NT2/D1 (cell line): Measurements from ENCODE around the gene RTN4.

Source experiments
- DNase-seq: peaks from one replicate; pipeline ENCODE4 v3.0.0-alpha.2; 2011; ENCODE audit warnings: low read depth, low spot score
- H3K27me3 ChIP-seq: 2 replicates; pipeline ENCODE4 v1.6.0; 2011; ENCODE audit warnings: mild to moderate bottlenecking; ENCODE audit not compliant: insufficient read length, insufficient read depth
- H3K36me3 ChIP-seq: 2 replicates; pipeline ENCODE4 v1.6.1; 2011; ENCODE audit warnings: mild to moderate bottlenecking, low read length, mixed read lengths; ENCODE audit not compliant: insufficient read depth, insufficient read length
- H3K4me1 ChIP-seq: 2 replicates; pipeline ENCODE4 v1.5.1; 2011; ENCODE audit not compliant: insufficient read depth, insufficient read length
- H3K4me3 ChIP-seq: 2 replicates; pipeline ENCODE4 v1.5.1; 2011; ENCODE audit warnings: low read depth; ENCODE audit not compliant: insufficient read length
- H3K9ac ChIP-seq: 2 replicates; pipeline ENCODE4 v1.6.0; 2011; ENCODE audit warnings: low read depth; ENCODE audit not compliant: insufficient read length
- H3K9me3 ChIP-seq: 2 replicates; pipeline ENCODE4 v1.5.1; 2011; ENCODE audit warnings: mild to moderate bottlenecking, low read length; ENCODE audit not compliant: insufficient read depth
- SUZ12 ChIP-seq: IDR thresholded peaks from 2 replicates; pipeline ENCODE4 v1.6.1; 2011; ENCODE audit not compliant: insufficient read length, insufficient read depth; ENCODE audit errors: extremely low read depth
- YY1 ChIP-seq: IDR thresholded peaks from 2 replicates; pipeline ENCODE4 v1.6.1; 2011; ENCODE audit not compliant: insufficient read length, insufficient read depth
- ZNF274 ChIP-seq: IDR thresholded peaks from 2 replicates; pipeline ENCODE4 v1.6.1; 2011; ENCODE audit warnings: mild to moderate bottlenecking, low read depth, low read length

The RTN4 gene

GRCh38 chr2:55050100-55050994 is at the start of gene RTN4:
TSS of gene RTN4 (minus strand) at chr2:55050451. CDS start at chr2:55050300, 151 bp downstream.
- peak; percentile 99 for DNase-seq
- no peak for TF ChIP-seq ZNF274
- TF ChIP-seq SUZ12, result no peak
- no peak for TF ChIP-seq YY1
- Histone ChIP-seq H3K4me1 (no peaks in the 10 kb centered on the region), H3K36me3 (peaks cover 19% of the 10 kb centered on the region), H3K9me3 (no peaks in the 10 kb centered on the region), H3K4me3 (peak within 1 kb of the TSS; percentile 78), H3K27me3 (no peaks in the 10 kb centered on the region), H3K9ac (peak within 1 kb of the TSS; percentile 96)

- DNase-seq, result no peak
- no peaks in the 10 kb centered on the region for H3K36me3 ChIP-seq
- H3K9ac ChIP-seq, result no peak overlapping the region
- no peaks in the 10 kb centered on the region for H3K27me3 ChIP-seq
- TF ChIP-seq YY1 (no peak), SUZ12 (no peak), ZNF274 (no peak)
- H3K4me1 ChIP-seq, result no peaks in the 10 kb centered on the region
- H3K4me3 ChIP-seq, result no peak overlapping the region
- no peaks in the 10 kb centered on the region for H3K9me3 ChIP-seq
Observed at GRCh38 chr2:55099493-55099877, 49.2 kb upstream of the RTN4 start.

- Histone ChIP-seq H3K36me3 (no peaks in the 10 kb centered on the region), H3K4me3 (no peak overlapping the region), H3K27me3 (no peaks in the 10 kb centered on the region), H3K9ac (no peak overlapping the region), H3K9me3 (no peaks in the 10 kb centered on the region), H3K4me1 (no peaks in the 10 kb centered on the region)
- TF ChIP-seq SUZ12 (no peak), ZNF274 (no peak), YY1 (no peak)
- DNase-seq, result no peak
Observed at GRCh38 chr2:55097461-55098410, 47.5 kb upstream of the RTN4 start.

- Histone ChIP-seq H3K9ac (no peak overlapping the region), H3K4me3 (no peak overlapping the region), H3K4me1 (no peaks in the 10 kb centered on the region), H3K27me3 (no peaks in the 10 kb centered on the region), H3K36me3 (no peaks in the 10 kb centered on the region), H3K9me3 (no peaks in the 10 kb centered on the region)
- DNase-seq, result no peak
- TF ChIP-seq SUZ12 (no peak), YY1 (no peak), ZNF274 (no peak)
Observed at GRCh38 chr2:55097082-55097460, 46.8 kb upstream of the RTN4 start.

DNA sequence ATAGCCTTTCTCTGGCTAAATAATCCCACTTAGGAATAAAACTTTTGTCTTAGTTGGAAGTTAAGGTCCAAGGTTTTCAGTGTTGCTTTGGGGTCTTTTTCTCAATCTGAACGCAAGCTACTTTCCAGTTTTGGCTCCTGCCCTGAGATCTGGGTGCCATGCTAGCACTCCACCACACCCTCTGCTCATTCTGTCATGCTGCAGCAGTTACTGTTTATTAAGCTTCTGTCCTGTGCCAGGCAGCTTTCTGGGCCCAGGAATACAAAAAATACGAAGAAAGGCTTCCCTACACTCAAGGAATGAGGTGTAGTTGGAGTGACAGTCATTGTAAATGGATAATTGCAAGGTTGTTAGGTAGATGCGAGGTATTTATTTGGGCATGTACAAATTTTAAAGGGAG is 46.3 kb upstream of the RTN4 start:
- H3K4me3 ChIP-seq, result no peak overlapping the region
- H3K9ac ChIP-seq, result no peak overlapping the region
- no peak for DNase-seq
- H3K9me3 ChIP-seq, result no peaks in the 10 kb centered on the region
- H3K4me1 ChIP-seq, result no peaks in the 10 kb centered on the region
- H3K36me3 ChIP-seq, result no peaks in the 10 kb centered on the region
- no peaks in the 10 kb centered on the region for H3K27me3 ChIP-seq
- TF ChIP-seq SUZ12 (no peak), YY1 (no peak), ZNF274 (no peak)

DNA sequence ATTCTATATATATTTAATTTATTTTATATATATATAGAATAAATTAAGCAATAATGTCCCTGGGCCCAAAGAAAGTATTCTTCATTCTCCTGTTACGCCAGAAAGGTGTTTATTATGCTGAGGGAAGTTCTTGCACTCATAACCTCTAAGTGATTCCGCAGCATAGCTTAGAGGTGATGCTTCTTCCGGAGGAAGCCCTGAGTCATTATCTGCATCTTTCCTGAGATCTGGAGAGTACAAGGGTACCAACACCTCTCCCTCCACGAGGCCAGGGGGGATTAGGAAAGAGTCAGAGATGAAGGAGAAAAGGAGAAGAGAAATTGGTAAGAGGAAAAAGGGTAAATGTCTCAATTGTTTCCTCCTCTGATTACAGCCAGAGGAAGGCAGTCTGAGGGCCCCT is 43.1 kb upstream of the RTN4 start:
- no peak for TF ChIP-seq SUZ12
- no peak for TF ChIP-seq YY1
- TF ChIP-seq ZNF274, result no peak
- Histone ChIP-seq H3K4me1 (no peaks in the 10 kb centered on the region), H3K9me3 (no peaks in the 10 kb centered on the region; the same call in 1 of the 2 replicates), H3K9ac (no peak overlapping the region), H3K27me3 (no peaks in the 10 kb centered on the region), H3K4me3 (no peak overlapping the region), H3K36me3 (no peaks in the 10 kb centered on the region)
- DNase-seq, result no peak
